GM21515 (cell line): ENCODE data around the gene SYNRG.

Source experiments
- ATAC-seq: cut with Tn5 transposase; IDR thresholded peaks from one replicate; pipeline ENCODE4 v1.9.1; 2021; ENCODE audit not compliant: unreplicated experiment

The SYNRG gene

GRCh38 chr17:37604556-37604955 lies 4.7 kb downstream of the SYNRG start:
- no peak for ATAC-seq

- no peak for ATAC-seq
Observed at GRCh38 chr17:37598145-37598544, 11.1 kb downstream of the SYNRG start.

GRCh38 chr17:37592291-37592690 lies 16.9 kb downstream of the SYNRG start:
- no peak for ATAC-seq

GRCh38 chr17:37585066-37585465 lies 24.2 kb downstream of the SYNRG start:
- ATAC-seq, result no peak

GRCh38 chr17:37576281-37576680 lies 32.9 kb downstream of the SYNRG start:
- ATAC-seq, result no peak

GRCh38 chr17:37574427-37574826 lies 34.8 kb downstream of the SYNRG start:
- ATAC-seq, result no peak

GRCh38 chr17:37571674-37572073 lies 37.5 kb downstream of the SYNRG start:
- no peak for ATAC-seq

GRCh38 chr17:37570527-37571093 lies 38.6 kb downstream of the SYNRG start:
- ATAC-seq, result no peak

- no peak for ATAC-seq
Observed at GRCh38 chr17:37568350-37569053, 40.7 kb downstream of the SYNRG start.

GRCh38 chr17:37567538-37567937 lies 41.7 kb downstream of the SYNRG start:
- ATAC-seq, result no peak

GRCh38 chr17:37567137-37567536 lies 42.1 kb downstream of the SYNRG start:
- no peak for ATAC-seq

GRCh38 chr17:37564252-37564651 lies 45.0 kb downstream of the SYNRG start:
- no peak for ATAC-seq

- no peak for ATAC-seq
Observed at GRCh38 chr17:37562016-37562745, 47.0 kb downstream of the SYNRG start.

GRCh38 chr17:37558299-37558698 lies 50.9 kb downstream of the SYNRG start:
- ATAC-seq, result no peak

- ATAC-seq, result no peak
Observed at GRCh38 chr17:37557482-37557881, 51.7 kb downstream of the SYNRG start.

GRCh38 chr17:37555386-37555785 lies 53.8 kb downstream of the SYNRG start:
- no peak for ATAC-seq

GRCh38 chr17:37553401-37553966 lies 55.7 kb downstream of the SYNRG start:
- ATAC-seq, result no peak

GRCh38 chr17:37551788-37552187 lies 57.4 kb downstream of the SYNRG start:
- ATAC-seq, result no peak

GRCh38 chr17:37547986-37548385 lies 61.2 kb downstream of the SYNRG start:
- no peak for ATAC-seq

GRCh38 chr17:37546302-37546701 lies 62.9 kb downstream of the SYNRG start:
- ATAC-seq, result no peak

GRCh38 chr17:37545486-37545885 lies 63.7 kb downstream of the SYNRG start:
- ATAC-seq, result no peak

GRCh38 chr17:37543637-37544052 lies 65.6 kb downstream of the SYNRG start:
- no peak for ATAC-seq
